PC-3 (cell line): ENCODE data around the gene ADGRG1.

Experiments used
- EZH2 ChIP-seq: fragments of 300-600 bp; sonication (generic); IDR thresholded peaks from one replicate; pipeline ENCODE4 v1.6.1; 2017; ENCODE audit warnings: antibody characterized with exemption, mild to moderate bottlenecking, low read length; ENCODE audit not compliant: unreplicated experiment
- EZH2phosphoT487 ChIP-seq: fragments of 300-600 bp; sonication (generic); IDR thresholded peaks from 2 replicates; pipeline ENCODE4 v1.6.1; 2018; ENCODE audit warnings: mild to moderate bottlenecking, antibody characterized with exemption, low read length, borderline replicate concordance
- TF ChIP-seq, protein P1 (sequence below): fragments of 300-600 bp; sonication (generic); conservative IDR thresholded peaks from 2 replicates; pipeline ENCODE4 v1.5.1; 2017; ENCODE audit warnings: antibody characterized with exemption, low read depth, mild to moderate bottlenecking, low read length

DNA sequence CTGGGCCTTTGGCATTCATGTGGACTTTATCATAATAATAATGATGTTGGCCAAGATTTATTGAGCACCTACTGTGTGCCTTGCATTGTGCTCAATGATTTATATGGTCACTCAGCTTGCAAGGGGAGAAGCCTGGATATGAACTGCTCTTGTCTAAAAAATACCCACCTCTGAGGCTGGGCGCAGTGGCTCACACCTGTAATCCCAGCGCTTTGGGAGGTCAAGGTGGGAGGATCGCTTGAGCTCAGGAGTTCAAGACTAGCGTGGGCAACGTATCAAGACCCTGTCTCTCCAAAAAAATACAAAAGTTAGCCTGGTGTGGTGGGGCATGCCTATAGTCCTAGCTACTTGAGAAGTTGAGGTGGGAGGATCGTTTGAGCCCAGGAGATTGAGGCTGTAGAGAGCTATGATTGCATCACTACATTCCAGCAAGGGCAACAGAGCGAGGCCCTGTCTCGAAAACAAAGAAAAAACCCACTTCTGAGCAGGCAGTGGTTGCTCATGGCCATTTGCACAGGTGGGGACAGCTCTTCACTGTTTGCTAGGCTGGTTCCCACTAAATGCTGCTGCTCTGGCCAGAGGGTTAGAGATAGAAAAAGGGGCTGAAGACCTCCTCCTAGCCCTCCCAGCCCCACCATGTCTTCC is 4.3 kb upstream of the ADGRG1 start:
- TF ChIP-seq, protein P1, sequence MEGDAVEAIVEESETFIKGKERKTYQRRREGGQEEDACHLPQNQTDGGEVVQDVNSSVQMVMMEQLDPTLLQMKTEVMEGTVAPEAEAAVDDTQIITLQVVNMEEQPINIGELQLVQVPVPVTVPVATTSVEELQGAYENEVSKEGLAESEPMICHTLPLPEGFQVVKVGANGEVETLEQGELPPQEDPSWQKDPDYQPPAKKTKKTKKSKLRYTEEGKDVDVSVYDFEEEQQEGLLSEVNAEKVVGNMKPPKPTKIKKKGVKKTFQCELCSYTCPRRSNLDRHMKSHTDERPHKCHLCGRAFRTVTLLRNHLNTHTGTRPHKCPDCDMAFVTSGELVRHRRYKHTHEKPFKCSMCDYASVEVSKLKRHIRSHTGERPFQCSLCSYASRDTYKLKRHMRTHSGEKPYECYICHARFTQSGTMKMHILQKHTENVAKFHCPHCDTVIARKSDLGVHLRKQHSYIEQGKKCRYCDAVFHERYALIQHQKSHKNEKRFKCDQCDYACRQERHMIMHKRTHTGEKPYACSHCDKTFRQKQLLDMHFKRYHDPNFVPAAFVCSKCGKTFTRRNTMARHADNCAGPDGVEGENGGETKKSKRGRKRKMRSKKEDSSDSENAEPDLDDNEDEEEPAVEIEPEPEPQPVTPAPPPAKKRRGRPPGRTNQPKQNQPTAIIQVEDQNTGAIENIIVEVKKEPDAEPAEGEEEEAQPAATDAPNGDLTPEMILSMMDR: no peak
- TF ChIP-seq EZH2phosphoT487 (no peak), EZH2 (no peak)
